Panc1 (cell line): ENCODE data around the gene TECPR2. TPM values are rescaled to one million over a fixed set of nuclear protein-coding genes. Genes with fewer than 3 reads are reported as not detected.

ENCODE experiments used
- ATAC-seq: fragments of 200-7000 bp; cut with Tn5 transposase; 2 replicates; pipeline ENCODE4 v1.9.1; 2020; ENCODE audit warnings: mild to moderate bottlenecking, moderate library complexity
- BruUV-seq: library from RNA; stranded (reverse); fragments of 400-500 nt; replicated peaks from 2 replicates; lab custom pipeline; 2021; lab: Mats Ljungman, UMichigan
- CTCF ChIA-PET: fragments of 300-600 bp; sonication (Branson Sonifier 250); formaldehyde crosslinking; loops from one replicate; lab custom pipeline; 2022; ENCODE audit warnings: antibody characterized with exemption; lab: Charles Lee
- POLR2A ChIA-PET: fragments of 300-600 bp; sonication (Branson Sonifier 250); formaldehyde crosslinking; loops from one replicate; lab custom pipeline; 2022; ENCODE audit warnings: antibody characterized with exemption; lab: Charles Lee
- DNase-seq: peaks from one replicate; pipeline ENCODE4 v3.0.0-alpha.2; 2010; ENCODE audit warnings: low read depth, low spot score
- H3K27ac ChIP-seq: 2 replicates; pipeline ENCODE4 v1.5.1; 2011; ENCODE audit warnings: mild to moderate bottlenecking, low read length, inconsistent platforms
- H3K27me3 ChIP-seq: fragments of 200-500 bp; sonication (Bioruptor generic); 2 replicates; pipeline ENCODE4 v1.6.0; 2014; ENCODE audit warnings: low read length, inconsistent platforms; ENCODE audit not compliant: control insufficient read depth, insufficient read depth
- H3K36me3 ChIP-seq: fragments of 200-500 bp; sonication (Bioruptor generic); 2 replicates; pipeline ENCODE4 v1.5.1; 2014; ENCODE audit warnings: inconsistent platforms, mild to moderate bottlenecking, low read length, moderate library complexity; ENCODE audit not compliant: control insufficient read depth, insufficient read depth
- H3K4me1 ChIP-seq: 2 replicates; pipeline ENCODE4 v1.5.1; 2011; ENCODE audit warnings: inconsistent platforms, mild to moderate bottlenecking, low read length, moderate library complexity; ENCODE audit not compliant: control insufficient read depth, insufficient read depth
- H3K4me3 ChIP-seq, 2 experiments: 2 replicates each; pipeline ENCODE4 v1.5.1; 2011 to 2012; ENCODE audit warnings: low read depth in 2 of 2, low read length in 2 of 2, mild to moderate bottlenecking in 2 of 2, inconsistent platforms in 1 of 2, moderate library complexity in 1 of 2
- H3K9me3 ChIP-seq: fragments of 200-500 bp; sonication (Bioruptor generic); 2 replicates; pipeline ENCODE4 v1.5.1; 2014; ENCODE audit warnings: low read depth, mild to moderate bottlenecking, inconsistent platforms, low read length, moderate library complexity; ENCODE audit not compliant: control insufficient read depth, insufficient read depth
- CTCF ChIP-seq: fragments of 450-650 bp; IDR thresholded peaks from 2 replicates; pipeline ENCODE4 v1.5.1; 2017; ENCODE audit warnings: mild to moderate bottlenecking
- POLR2AphosphoS5 ChIP-seq: IDR thresholded peaks from 2 replicates; pipeline ENCODE4 v1.6.1; 2012; ENCODE audit warnings: mild to moderate bottlenecking, low read depth, low read length, moderate library complexity
- REST ChIP-seq, 2 experiments: IDR thresholded peaks; 2 replicates each; pipeline ENCODE4 v1.6.1; 2011 to 2012; ENCODE audit warnings: low read depth in 2 of 2, control low read depth in 1 of 2, low read length in 1 of 2, mild to moderate bottlenecking in 1 of 2, moderate library complexity in 1 of 2; ENCODE audit not compliant: insufficient read depth in 1 of 2
- SIN3A ChIP-seq: IDR thresholded peaks from 2 replicates; pipeline ENCODE4 v1.6.1; 2012; ENCODE audit warnings: low read depth, mild to moderate bottlenecking, low read length, moderate library complexity, borderline replicate concordance; ENCODE audit not compliant: insufficient read depth
- TCF7L2 ChIP-seq: IDR thresholded peaks from 2 replicates; pipeline ENCODE4 v1.6.1; 2011; ENCODE audit warnings: mild to moderate bottlenecking, low read depth, low read length, inconsistent platforms
- in situ Hi-C: cut with HindIII; loops from 2 replicates; pipeline ENCODE4 v1.10.0; 2016; ENCODE audit warnings: low sequenced_read_pairs, low pct_unique_long_range_greater_than_20kb
- intact Hi-C: fragments of 100-400 bp; cut with micrococcal nuclease; formaldehyde crosslinking; loops from one replicate; pipeline ENCODE4 v1.10.0; 2022; ENCODE audit not compliant: unreplicated experiment
- total RNA-seq: library from RNA; stranded (reverse); gene quantifications from one replicate; pipeline ENCODE4 v1.2.1, GENCODE V29; 2021; ENCODE audit not compliant: unreplicated experiment

The TECPR2 gene
- total RNA-seq, 1 experiment from 2014 or later: 15.5 TPM

- ATAC-seq: no peak
- Histone ChIP-seq H3K27me3 (no peaks in the 10 kb centered on the region), H3K4me1 (no peaks in the 10 kb centered on the region), H3K27ac (no peak overlapping the region), H3K4me3 (no peak overlapping the region), H3K9me3 (no peaks in the 10 kb centered on the region), H3K36me3 (no peaks in the 10 kb centered on the region)
- no peak for DNase-seq
- TF ChIP-seq POLR2AphosphoS5 (no peak), TCF7L2 (no peak), REST (IDR thresholded peaks at IDR 0.05; ENCODE audit: insufficient read depth in 1 of 2, low read depth in 2 of 2, low read length in 1 of 2) (no peak), CTCF (no peak)
- intact Hi-C loops: no loop called here
- BruUV-seq: no TSS peak
- CTCF ChIA-PET: no interaction called here
- POLR2A ChIA-PET: no interaction called here
- in situ Hi-C loops: no loop called here
These were observed 175.3 kb downstream of the TECPR2 start for GRCh38 chr14:102537981-102538601.

DNA sequence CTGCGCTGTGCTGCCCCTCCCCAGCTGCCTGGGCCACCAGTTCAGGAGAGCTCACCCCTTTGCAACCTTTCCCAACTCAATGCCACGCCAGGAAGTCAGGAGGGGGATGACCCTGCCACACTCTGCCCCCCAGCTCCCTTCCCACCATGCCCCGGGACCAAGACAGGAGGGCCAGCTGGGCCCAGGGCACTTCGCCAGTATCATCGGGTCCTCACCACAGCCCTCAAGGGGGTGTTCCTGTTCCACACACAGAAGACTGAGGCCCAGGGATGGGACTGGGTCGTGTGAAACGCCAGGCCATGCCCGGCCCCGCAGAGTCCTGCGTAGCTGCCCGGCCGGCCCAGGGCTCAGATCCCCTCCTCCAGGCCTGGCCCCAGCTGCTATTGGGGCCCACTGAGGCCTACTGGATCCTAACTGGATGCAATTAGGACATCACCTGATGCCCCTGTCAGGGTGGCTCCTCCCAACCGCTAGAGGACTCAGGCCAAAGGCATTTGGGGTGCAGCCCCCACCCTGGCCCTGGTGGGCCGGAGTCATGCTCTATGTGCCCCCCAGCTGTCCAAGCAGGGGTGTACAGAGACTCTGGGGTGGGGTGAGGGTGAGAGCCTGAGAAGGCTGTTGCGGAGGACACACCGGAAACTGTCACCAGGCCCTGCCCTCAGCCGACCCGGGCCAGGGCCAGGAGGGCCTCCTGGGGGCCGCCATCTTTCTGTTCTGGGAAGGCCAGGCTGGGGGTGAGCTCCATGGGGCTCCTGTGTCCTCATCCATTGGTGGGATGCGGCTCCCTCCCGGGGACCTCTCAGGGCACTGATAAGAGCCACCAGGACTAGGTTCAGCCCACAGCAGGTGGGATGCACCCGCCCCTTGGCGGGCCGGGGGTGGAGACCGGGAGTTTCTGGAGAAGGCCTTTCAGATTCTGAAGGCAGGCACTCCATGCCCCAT is 176.1 kb downstream of the TECPR2 start:
- DNase-seq (no peak), ATAC-seq (no peak)
- no TSS peak for BruUV-seq
- Histone ChIP-seq H3K9me3 (no peaks in the 10 kb centered on the region), H3K4me1 (no peaks in the 10 kb centered on the region), H3K27ac (no peak overlapping the region), H3K36me3 (no peaks in the 10 kb centered on the region), H3K27me3 (no peaks in the 10 kb centered on the region), H3K4me3 (no peak overlapping the region)
- intact Hi-C loops (no loop called here), in situ Hi-C loops (no loop called here)
- ChIA-PET CTCF (no interaction called here), POLR2A (no interaction called here)
- TF ChIP-seq CTCF: no peak
- TF ChIP-seq TCF7L2: no peak
- TF ChIP-seq SIN3A: no peak
- no peak for TF ChIP-seq REST (IDR thresholded peaks at IDR 0.05; ENCODE audit: insufficient read depth in 1 of 2, low read depth in 2 of 2, low read length in 1 of 2)
- no peak for TF ChIP-seq POLR2AphosphoS5
